Endothelial cell of umbilical vein (primary cell): ENCODE measurements around the gene ANXA9. TPM values are rescaled to one million over a fixed set of nuclear protein-coding genes. Genes with fewer than 3 reads are reported as not detected.

ENCODE experiments used
- BruUV-seq: library from RNA; stranded (reverse); fragments of 400-500 nt; replicated peaks from 2 replicates; lab custom pipeline; 2021; lab: Mats Ljungman, UMichigan
- CTCF ChIA-PET: fragments of 300-600, 350-600 bp; sonication (Branson Sonifier 250); formaldehyde crosslinking; loops from one replicate; lab custom pipeline; 2021; ENCODE audit warnings: antibody characterized with exemption, inconsistent platforms; lab: Charles Lee
- POLR2A ChIA-PET: fragments of 300-600, 350-600 bp; sonication (Branson Sonifier 250); formaldehyde crosslinking; loops from one replicate; lab custom pipeline; 2021; ENCODE audit warnings: antibody characterized with exemption, inconsistent platforms; lab: Charles Lee
- DNase-seq: peaks from one replicate; pipeline ENCODE4 v3.0.0-alpha.2; 2011; ENCODE audit warnings: low read depth, low spot score
- FAIRE-seq: peaks from 2 replicates; lab custom pipeline; 2011; peaks lifted over from hg19 to GRCh38; lab: Jason Lieb, UNC
- H2AFZ ChIP-seq: 2 replicates; pipeline ENCODE4 v1.6.0; 2012; ENCODE audit warnings: low read depth, low read length, control low read depth, inconsistent platforms
- H3K27ac ChIP-seq: 2 replicates; pipeline ENCODE4 v1.5.1; 2011; ENCODE audit warnings: low read depth, mild to moderate bottlenecking, control low read depth, low read length, moderate library complexity; ENCODE audit not compliant: insufficient read depth
- H3K27me3 ChIP-seq, 2 experiments: 2 replicates each; pipeline versions ENCODE4 v1.6.0 to v1.6.1; 2011; ENCODE audit warnings: low read length in 2 of 2, mixed read lengths in 1 of 2; ENCODE audit not compliant: control insufficient read depth in 2 of 2, insufficient read depth in 2 of 2
- H3K36me3 ChIP-seq, 2 experiments: 2 replicates in 1 of 2; 3 replicates in 1 of 2; pipeline ENCODE4 v1.5.1; 2011; ENCODE audit warnings: low read length in 2 of 2, mild to moderate bottlenecking in 1 of 2, moderate library complexity in 1 of 2; ENCODE audit not compliant: control insufficient read depth in 2 of 2, insufficient read depth in 2 of 2; ENCODE audit errors: extremely low read depth in 1 of 2
- H3K4me1 ChIP-seq: 3 replicates; pipeline ENCODE4 v1.5.1; 2011; ENCODE audit warnings: mild to moderate bottlenecking, low read length; ENCODE audit not compliant: control insufficient read depth, insufficient read depth; ENCODE audit errors: extremely low read depth
- H3K4me2 ChIP-seq: 2 replicates; pipeline ENCODE4 v1.6.1; 2011; ENCODE audit warnings: low read length, control low read depth, mixed read lengths; ENCODE audit not compliant: insufficient read depth
- H3K4me3 ChIP-seq, 3 experiments: fragments of 200-600 bp in 1 of 3; sonication (generic), shearing (Covaris generic) in 1 of 3; replicated peaks in 1 of 3; 2 replicates each; pipeline ENCODE4 v1.5.1; 2011 to 2016; ENCODE audit warnings: control low read depth in 3 of 3, low read length in 3 of 3, mild to moderate bottlenecking in 2 of 3, inconsistent platforms in 1 of 3, low read depth in 1 of 3, moderate library complexity in 1 of 3; ENCODE audit not compliant: insufficient read depth in 1 of 3
- H3K79me2 ChIP-seq: 2 replicates; pipeline ENCODE4 v1.6.0; 2012; ENCODE audit warnings: low read length, inconsistent platforms; ENCODE audit not compliant: control insufficient read depth, insufficient read depth
- H3K9ac ChIP-seq: replicated peaks from 2 replicates; pipeline ENCODE3; 2011; ENCODE audit warnings: low read length, control low read depth; ENCODE audit not compliant: insufficient read depth; ENCODE audit errors: extremely low read depth
- H3K9me1 ChIP-seq: replicated peaks from 3 replicates; pipeline ENCODE4 v1.6.0; 2011; ENCODE audit warnings: mild to moderate bottlenecking, low read length; ENCODE audit not compliant: control insufficient read depth, insufficient read depth; ENCODE audit errors: extremely low read depth
- H3K9me3 ChIP-seq: replicated peaks from 2 replicates; pipeline ENCODE4 v1.5.1; 2012; ENCODE audit warnings: low read length, inconsistent platforms; ENCODE audit not compliant: control insufficient read depth, insufficient read depth
- H4K20me1 ChIP-seq: replicated peaks from 2 replicates; pipeline ENCODE3; 2011; ENCODE audit warnings: mild to moderate bottlenecking, low read length; ENCODE audit not compliant: control insufficient read depth, insufficient read depth; ENCODE audit errors: extremely low read depth
- EZH2 ChIP-seq: IDR thresholded peaks from 2 replicates; pipeline ENCODE4 v1.6.1; 2012; ENCODE audit warnings: borderline replicate concordance, low read depth, mild to moderate bottlenecking, moderate library complexity, low read length, inconsistent platforms; ENCODE audit not compliant: severe bottlenecking
- FOS ChIP-seq: IDR thresholded peaks from 2 replicates; pipeline ENCODE4 v1.6.1; 2011; ENCODE audit warnings: mild to moderate bottlenecking, low read length, moderate library complexity, borderline replicate concordance; ENCODE audit not compliant: insufficient read depth
- GATA2 ChIP-seq: IDR thresholded peaks from 2 replicates; pipeline ENCODE4 v1.7.0; 2011; ENCODE audit warnings: low read depth, mild to moderate bottlenecking, moderate library complexity, mixed read lengths, low read length; ENCODE audit not compliant: insufficient read length, insufficient read depth
- JUN ChIP-seq: IDR thresholded peaks from 2 replicates; pipeline ENCODE4 v1.6.1; 2011; ENCODE audit warnings: borderline replicate concordance, low read depth; ENCODE audit not compliant: insufficient read length, insufficient read depth
- POLR2A ChIP-seq: IDR thresholded peaks from 2 replicates; pipeline ENCODE4 v1.6.1; 2012; ENCODE audit warnings: low read depth, mild to moderate bottlenecking, control low read depth, low read length
- POLR2AphosphoS5 ChIP-seq: IDR thresholded peaks from 2 replicates; pipeline ENCODE4 v1.6.1; 2012; ENCODE audit warnings: low read depth, mild to moderate bottlenecking, control low read depth, low read length, moderate library complexity; ENCODE audit not compliant: insufficient read depth
- dilution Hi-C: fragments of 300-500 bp; cut with MboI; formaldehyde crosslinking; loops from one replicate; pipeline ENCODE4 v1.15.0; 2019; ENCODE audit warnings: low sequenced_read_pairs; ENCODE audit not compliant: extremely low pct_ligation_motif_present
- intact Hi-C: fragments of 100-400 bp; cut with micrococcal nuclease; formaldehyde crosslinking; loops from one replicate; pipeline ENCODE4 v1.10.0; 2022
- polyA plus RNA-seq, 4 experiments: library from polyadenylated mRNA; depleted of rRNA in 3 of 4; stranded (reverse) in 3 of 4; unstranded in 1 of 4; fragments of >200 nt; gene quantifications; 2 replicates each; pipeline versions ENCODE4 v1.2.1 to v1.2.3, GENCODE V29; 2011 to 2012; ENCODE audit warnings: missing spikeins in 1 of 4
- total RNA-seq: library from RNA; stranded (reverse); gene quantifications from 2 replicates; pipeline ENCODE4 v1.2.3, GENCODE V29; 2021
- TF ChIP-seq, protein P1 (sequence below): IDR thresholded peaks from 2 replicates; pipeline ENCODE4 v1.6.1; 2011; ENCODE audit not compliant: insufficient read depth, insufficient read length

The ANXA9 gene
- total and polyA plus RNA-seq, 2 donors (not counting 3 experiments of a cell fraction or from before 2014, with no cell fraction given), result not detected

DNA sequence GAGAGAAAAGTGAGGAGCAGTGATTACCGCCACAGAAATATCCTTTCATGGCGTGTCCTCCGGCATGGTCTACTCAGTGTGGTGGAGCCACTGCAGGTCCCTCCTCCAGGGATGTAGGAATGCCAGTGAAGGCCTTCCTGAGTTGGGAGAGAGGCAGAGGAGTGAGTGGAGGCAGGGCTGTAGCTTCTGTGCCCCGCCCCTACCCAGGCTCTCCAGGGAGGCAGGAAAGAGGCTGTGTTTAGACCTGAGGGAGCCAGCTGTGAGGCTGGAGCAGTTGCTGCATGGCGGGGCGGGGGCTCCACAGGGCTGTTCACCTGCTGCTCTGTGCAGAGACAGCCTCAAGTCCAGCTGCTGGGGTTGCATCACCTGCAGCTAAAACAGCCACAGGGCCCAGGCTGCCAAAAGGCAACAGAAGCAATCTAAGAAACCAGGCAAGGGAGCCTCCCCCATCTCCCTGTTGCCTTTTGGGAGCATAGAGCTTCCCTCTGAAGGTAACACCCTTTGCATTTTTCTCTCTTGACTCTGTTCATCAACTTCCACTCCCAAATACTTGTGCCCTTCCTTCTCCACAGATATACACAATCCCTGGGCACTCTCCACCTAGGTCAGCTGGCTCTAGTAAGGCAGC is 801 bp upstream of the ANXA9 start:
- no peaks in the 10 kb centered on the region for H3K9me3 ChIP-seq
- no peaks in the 10 kb centered on the region for H3K79me2 ChIP-seq
- no peaks in the 10 kb centered on the region for H3K36me3 ChIP-seq
- H3K4me1 ChIP-seq, result peaks cover 22% of the 10 kb centered on the region
- no peak overlapping the region for H3K27ac ChIP-seq
- CTCF ChIA-PET, result interaction anchor here (7.6 to 17.1 kb wide), 2 partner anchors 16 to 25 kb away, joined by 101 to 278 read pairs; partner anchors contain the start of gene MINDY1
- H4K20me1 ChIP-seq, result no peaks in the 10 kb centered on the region
- FAIRE-seq (no peak), DNase-seq (no peak)
- dilution Hi-C loops, result no loop called here
- H3K9me1 ChIP-seq, result no peaks in the 10 kb centered on the region
- no peaks in the 10 kb centered on the region for H3K27me3 ChIP-seq
- intact Hi-C loops, result no loop called here
- no TSS peak for BruUV-seq
- TF ChIP-seq EZH2 (no peak), GATA2 (no peak), POLR2A (no peak), POLR2AphosphoS5 (no peak), JUN (no peak), FOS (no peak)
- TF ChIP-seq, protein P1, sequence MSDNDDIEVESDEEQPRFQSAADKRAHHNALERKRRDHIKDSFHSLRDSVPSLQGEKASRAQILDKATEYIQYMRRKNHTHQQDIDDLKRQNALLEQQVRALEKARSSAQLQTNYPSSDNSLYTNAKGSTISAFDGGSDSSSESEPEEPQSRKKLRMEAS, result no peak
- H3K4me3 ChIP-seq, result no peak overlapping the region
- no peak overlapping the region for H2AFZ ChIP-seq
- no peak overlapping the region for H3K9ac ChIP-seq
- POLR2A ChIA-PET, result interaction anchor here (1.2 kb wide), 1 partner anchor 25 kb away, joined by 3 read pairs; the partner anchor contains the start of gene MINDY1
- no peak overlapping the region for H3K4me2 ChIP-seq
